Measurements from ENCODE around the gene ABCA9.

Gene ABCA9

GRCh38 chr17:69069226-69069750 lies 8.6 kb upstream of the ABCA9 start:
- TF ChIP-seq GATA3 (IDR thresholded peaks at IDR 0.05; ENCODE audit: low read depth, low read length), result no peak
- no peak for TF ChIP-seq GATA2 (IDR thresholded peaks at IDR 0.05; ENCODE audit: low read depth, low read length)

- TF ChIP-seq GATA3 (IDR thresholded peaks at IDR 0.05; ENCODE audit: low read depth, low read length), result no peak
- TF ChIP-seq GATA2 (IDR thresholded peaks at IDR 0.05; ENCODE audit: low read depth, low read length), result no peak
Observed at GRCh38 chr17:69067274-69068047, 6.7 kb upstream of the ABCA9 start.

GRCh38 chr17:69066482-69066881 lies 5.8 kb upstream of the ABCA9 start:
- TF ChIP-seq GATA3 (IDR thresholded peaks at IDR 0.05; ENCODE audit: low read depth, low read length) (no peak), GATA2 (IDR thresholded peaks at IDR 0.05; ENCODE audit: low read depth, low read length) (no peak)

GRCh38 chr17:69065113-69065512 lies 4.4 kb upstream of the ABCA9 start:
- TF ChIP-seq GATA2 (IDR thresholded peaks at IDR 0.05; ENCODE audit: low read depth, low read length) (no peak), GATA3 (IDR thresholded peaks at IDR 0.05; ENCODE audit: low read depth, low read length) (no peak)

GRCh38 chr17:69064476-69064875 lies 3.7 kb upstream of the ABCA9 start:
- TF ChIP-seq GATA2 (IDR thresholded peaks at IDR 0.05; ENCODE audit: low read depth, low read length) (no peak), GATA3 (IDR thresholded peaks at IDR 0.05; ENCODE audit: low read depth, low read length) (no peak)

DNA sequence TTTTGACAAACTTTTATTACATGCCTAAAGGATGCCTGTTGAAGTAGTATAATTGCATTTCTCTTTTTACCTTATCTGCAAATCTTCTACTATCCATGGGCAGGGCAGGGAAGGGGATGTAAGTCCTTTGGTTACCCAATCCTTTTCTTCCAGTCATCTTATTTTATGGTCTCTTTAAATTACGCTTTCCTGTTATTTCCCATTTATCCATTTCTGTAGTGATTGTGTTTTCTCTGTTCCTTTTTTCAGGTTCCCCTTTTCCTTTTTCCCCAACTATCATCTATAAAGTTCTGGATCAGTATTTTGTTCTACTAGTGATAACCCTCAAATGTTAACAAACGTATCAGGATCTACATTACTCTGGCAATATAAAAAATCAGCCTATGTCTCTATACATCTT lies 3.3 kb upstream of the ABCA9 start:
- no peak for TF ChIP-seq GATA3 (IDR thresholded peaks at IDR 0.05; ENCODE audit: low read depth, low read length)
- TF ChIP-seq GATA2 (IDR thresholded peaks at IDR 0.05; ENCODE audit: low read depth, low read length), result no peak

- TF ChIP-seq GATA2 (IDR thresholded peaks at IDR 0.05; ENCODE audit: low read depth, low read length) (no peak), GATA3 (IDR thresholded peaks at IDR 0.05; ENCODE audit: low read depth, low read length) (no peak)
Observed at GRCh38 chr17:69062860-69063581, 2.3 kb upstream of the ABCA9 start.

DNA sequence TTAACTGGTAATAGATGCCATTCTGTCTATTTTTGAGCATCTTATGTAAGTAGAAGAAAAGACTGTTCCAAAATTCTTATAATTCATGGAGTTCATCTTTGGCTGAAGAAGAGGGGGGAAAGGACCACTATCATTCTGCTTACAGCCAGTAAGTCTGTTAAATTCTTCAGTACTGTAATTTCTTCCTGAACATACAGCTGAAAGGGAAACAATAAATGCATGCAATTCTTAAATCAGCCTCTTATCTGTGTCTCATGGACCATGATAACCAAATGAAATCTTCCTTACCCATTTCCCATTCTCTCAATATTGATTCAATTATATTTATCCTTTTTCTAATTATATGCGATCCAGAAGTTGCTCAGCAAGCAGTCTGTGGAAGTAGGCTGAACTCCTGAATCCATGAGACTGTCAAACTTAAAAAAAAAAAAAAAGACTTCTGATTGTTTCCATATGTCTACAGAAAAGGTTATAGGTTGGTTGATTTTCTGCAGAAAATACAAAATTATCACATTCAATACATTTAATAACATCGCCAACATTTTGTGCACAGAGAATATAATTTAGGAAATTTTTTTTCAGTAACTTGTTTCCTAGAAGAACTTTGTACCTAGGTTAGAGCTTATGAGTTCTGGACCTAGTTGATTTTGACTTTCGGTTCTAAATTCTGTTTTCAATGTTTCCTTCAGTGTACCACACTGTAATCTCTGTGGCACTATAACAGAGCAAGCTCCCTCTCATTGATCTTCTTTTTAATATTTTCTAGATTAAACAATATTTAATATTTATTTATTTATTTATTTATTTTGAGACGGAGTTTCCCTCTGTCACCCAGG lies 1.2 kb upstream of the ABCA9 start:
- TF ChIP-seq GATA3 (IDR thresholded peaks at IDR 0.05; ENCODE audit: low read depth, low read length) (no peak), GATA2 (IDR thresholded peaks at IDR 0.05; ENCODE audit: low read depth, low read length) (no peak)

- TF ChIP-seq GATA2 (IDR thresholded peaks at IDR 0.05; ENCODE audit: low read depth, low read length) (no peak), GATA3 (IDR thresholded peaks at IDR 0.05; ENCODE audit: low read depth, low read length) (no peak)
Observed at GRCh38 chr17:69059458-69060175, 1.1 kb downstream of the ABCA9 start.

DNA sequence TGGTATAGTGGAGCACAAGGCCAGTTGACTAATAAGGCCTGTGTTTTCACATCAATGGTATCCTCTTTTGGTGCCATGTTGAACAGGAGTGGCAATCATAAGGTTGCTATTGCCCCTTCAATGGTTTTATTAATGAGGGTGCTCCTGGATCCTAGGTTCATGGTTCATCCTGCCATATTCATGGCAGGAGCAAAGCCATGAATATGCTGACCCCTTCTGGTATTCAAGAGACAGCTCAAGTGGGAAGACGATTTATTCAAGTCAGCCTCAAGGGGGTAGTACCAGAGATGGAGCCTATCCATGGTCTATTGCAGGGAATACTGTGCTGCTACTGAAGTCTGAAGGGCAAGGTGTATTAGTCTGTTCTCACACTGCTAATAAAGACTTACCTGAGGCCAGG lies 2.6 kb downstream of the ABCA9 start:
- TF ChIP-seq GATA2 (IDR thresholded peaks at IDR 0.05; ENCODE audit: low read depth, low read length) (no peak), GATA3 (IDR thresholded peaks at IDR 0.05; ENCODE audit: low read depth, low read length) (no peak)

DNA sequence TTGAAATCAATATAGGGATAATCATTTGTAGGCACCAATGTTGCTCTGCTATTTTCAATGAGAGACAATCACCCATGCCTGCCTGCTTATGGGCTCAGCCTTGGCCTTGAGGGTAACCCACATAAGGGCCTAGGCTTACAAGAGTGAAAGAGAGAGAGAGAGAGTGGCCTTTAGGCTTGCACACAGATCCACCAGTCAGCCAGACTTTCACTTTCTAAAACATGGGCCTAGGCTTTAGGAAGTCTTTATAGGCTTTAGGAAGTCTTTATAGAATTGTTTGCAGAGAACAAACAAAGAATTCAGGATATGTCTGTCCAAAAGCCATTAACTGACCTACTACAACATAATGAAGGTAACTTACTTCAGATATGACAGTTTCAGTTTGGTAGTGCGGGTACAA lies 3.4 kb downstream of the ABCA9 start:
- TF ChIP-seq GATA2 (IDR thresholded peaks at IDR 0.05; ENCODE audit: low read depth, low read length) (no peak), GATA3 (IDR thresholded peaks at IDR 0.05; ENCODE audit: low read depth, low read length) (no peak)

GRCh38 chr17:69056179-69056823 lies 4.4 kb downstream of the ABCA9 start:
- TF ChIP-seq GATA2 (IDR thresholded peaks at IDR 0.05; ENCODE audit: low read depth, low read length), result no peak

DNA sequence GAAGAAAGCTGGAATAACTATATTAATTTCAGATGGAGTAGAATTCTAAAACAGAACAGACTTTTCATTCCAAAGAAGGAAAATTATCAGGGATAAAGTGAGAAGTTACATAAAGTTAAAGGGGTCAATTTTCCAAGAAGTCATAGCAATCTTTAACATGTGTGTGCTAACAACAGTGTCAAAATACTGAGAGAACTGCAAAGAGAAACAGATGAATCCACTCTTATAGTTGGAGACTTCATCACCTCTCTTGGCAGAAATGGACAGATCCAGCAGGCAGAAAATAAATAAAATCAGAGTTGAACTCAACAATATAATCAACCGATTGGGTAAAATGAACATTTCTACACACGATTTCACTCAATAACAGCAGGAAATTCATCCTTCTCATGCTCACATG lies 5.4 kb downstream of the ABCA9 start:
- TF ChIP-seq GATA2 (IDR thresholded peaks at IDR 0.05; ENCODE audit: low read depth, low read length) (no peak), GATA3 (IDR thresholded peaks at IDR 0.05; ENCODE audit: low read depth, low read length) (no peak)

Measured in SH-SY5Y (cell line).